ENCODE measurements around the gene CCN5. TPM values are rescaled to one million over a fixed set of nuclear protein-coding genes. Genes with fewer than 3 reads are reported as not detected.

The CCN5 gene
- total and polyA plus RNA-seq, 2 of the 8 experiments (the other 6 are each of a cell fraction or from before 2014, with no cell fraction given) = not detected

DNA sequence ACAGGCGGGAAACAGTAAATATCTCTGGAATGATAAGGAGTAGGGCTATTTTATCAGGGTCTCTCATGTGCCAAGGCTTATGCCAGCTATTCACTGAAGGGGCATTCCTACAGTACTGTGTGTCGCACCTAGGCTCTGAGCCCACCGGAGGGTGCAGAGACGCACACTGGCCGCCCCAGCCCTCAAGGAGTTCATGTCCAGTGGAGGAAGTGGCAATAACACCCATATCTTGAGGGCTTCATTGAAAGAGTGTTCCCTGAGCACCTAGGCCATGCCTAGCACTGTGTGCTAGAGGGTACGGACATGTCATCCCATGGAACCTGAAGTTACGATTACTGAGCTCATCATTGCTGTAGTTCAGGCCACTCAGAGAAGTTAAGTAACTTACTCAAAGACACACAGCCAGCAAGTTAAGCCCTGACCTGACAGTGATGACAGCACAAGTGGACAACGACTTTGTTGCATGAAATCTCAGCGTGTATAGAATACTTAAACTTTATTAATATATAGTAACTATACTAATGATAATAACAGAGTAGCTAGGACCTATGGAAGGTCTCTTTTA is 8.7 kb downstream of the CCN5 start:
- H3K56ac ChIP-seq (replicated peaks; ENCODE audit: insufficient read length, low read depth, low read length) = no peak overlapping the region
- H2BK20ac ChIP-seq (ENCODE audit: low read length) = no peak overlapping the region
- H3K27ac ChIP-seq (ENCODE audit: low read depth, low read length) = no peak overlapping the region
- no peak overlapping the region for H2BK12ac ChIP-seq (ENCODE audit: low read depth, low read length)
- H3K4me2 ChIP-seq (ENCODE audit: insufficient read depth in 1 of 2, low read depth in 2 of 2, low read length in 2 of 2) = no peak overlapping the region
- H3K9ac ChIP-seq (replicated peaks in 1 of 4; ENCODE audit: extremely low read depth in 1 of 4, low read depth in 3 of 4, low read length in 3 of 4) = no peak overlapping the region
- no peaks in the 10 kb centered on the region for H3K23me2 ChIP-seq (ENCODE audit: low read depth, low read length)
- H3K23ac ChIP-seq (ENCODE audit: insufficient read length) = no peak overlapping the region
- no peak overlapping the region for H3K4me3 ChIP-seq (ENCODE audit: extremely low read depth in 1 of 4, insufficient read depth in 2 of 4, low read depth in 3 of 4, low read length in 4 of 4)
- H2BK120ac ChIP-seq (replicated peaks; ENCODE audit: low read depth, low read length) = no peak overlapping the region
- H3K4ac ChIP-seq (replicated peaks; ENCODE audit: insufficient read length, low read depth, low read length) = no peak overlapping the region
- no peak overlapping the region for H2AFZ ChIP-seq (ENCODE audit: low read length)
- no peaks in the 10 kb centered on the region for H3K79me1 ChIP-seq (ENCODE audit: low read depth, low read length)
- 91% methylated on average over 9 of the region's 9 CpGs; no CpG with 5 or more reads in 1 of the 2 experiments for WGBS, 2 experiments (ENCODE audit: extremely low coverage in 1 of 2, insufficient coverage in 1 of 2, insufficient read length in 1 of 2, insufficient replicate concordance in 2 of 2, low coverage in 1 of 2, low lambda C conversion rate in 2 of 2, missing lambda C conversion rate in 1 of 2)
- H3K18ac ChIP-seq (ENCODE audit: extremely low read depth, low read length) = no peak overlapping the region
- H3K79me2 ChIP-seq (ENCODE audit: control insufficient read depth in 1 of 2, insufficient read depth in 2 of 2, low read length in 2 of 2) = no peaks in the 10 kb centered on the region
- H2BK5ac ChIP-seq (ENCODE audit: low read depth, low read length) = no peak overlapping the region
- peaks cover 4 to 10% (median 6%) of the 10 kb centered on the region in 4 experiments for H3K4me1 ChIP-seq (replicated peaks in 1 of 4; ENCODE audit: control insufficient read depth in 3 of 4, insufficient read depth in 4 of 4, low read length in 3 of 4)
- H4K8ac ChIP-seq (ENCODE audit: extremely low read depth, insufficient read depth, low read length) = no peak overlapping the region
- no peaks in the 10 kb centered on the region for H3K36me3 ChIP-seq (ENCODE audit: control insufficient read depth in 2 of 4, insufficient read depth in 4 of 4, low read length in 3 of 4)
- H2BK15ac ChIP-seq (ENCODE audit: low read length) = peak overlapping the region; percentile 49
- H3K9me3 ChIP-seq (ENCODE audit: insufficient read depth in 2 of 2, low read depth in 1 of 2, low read length in 1 of 2) = no peaks in the 10 kb centered on the region
- DNase-seq (ENCODE audit: low read depth in 1 of 2, low spot score in 2 of 2) (no peak), FAIRE-seq (no peak)
- H3K27me3 ChIP-seq (replicated peaks in 1 of 4; ENCODE audit: control insufficient read depth in 3 of 4, extremely low read depth in 1 of 4, insufficient read depth in 3 of 4, low read length in 3 of 4) = no peaks in the 10 kb centered on the region
- TF ChIP-seq CHD2 (IDR thresholded peaks at IDR 0.05; ENCODE audit: low read length) = no peak
- TF ChIP-seq TEAD4 (IDR thresholded peaks at IDR 0.05; ENCODE audit: low read depth, low read length) = no peak
- no peak for TF ChIP-seq TAF7 (optimal IDR thresholded peaks at IDR 0.05; ENCODE audit: borderline replicate concordance, low read depth, low read length)
- CTCF ChIA-PET (ENCODE audit: partially characterized antibody) = interaction anchor here (0.6 to 20.4 kb wide), 7 partner anchors 9 to 40 kb away, joined by 3 to 180 read pairs (median 3); no protein-coding TSS in a partner anchor
- no peak overlapping the region for H4K91ac ChIP-seq (replicated peaks; ENCODE audit: insufficient read length, low read length)
- POLR2A ChIA-PET (ENCODE audit: partially characterized antibody) = interaction anchor here (0.6 to 1.1 kb wide), 2 partner anchors 9 to 113 kb away, joined by 3 read pairs; no protein-coding TSS in a partner anchor
- no peak overlapping the region for H3K14ac ChIP-seq (ENCODE audit: insufficient read length)
- no peak overlapping the region for H4K5ac ChIP-seq (ENCODE audit: insufficient read length, low read depth, low read length)
- H2AK5ac ChIP-seq (ENCODE audit: low read depth, low read length) = peak overlapping the region; percentile 78; the same call in 1 of the 2 replicates
- H4K20me1 ChIP-seq (replicated peaks in 1 of 2; ENCODE audit: control insufficient read depth in 1 of 2, insufficient read depth in 2 of 2, low read length in 2 of 2) = no peaks in the 10 kb centered on the region

All from H1 (cell line).